LNCAP (cell line): ENCODE data around the gene TMEM178B.

Experiments used
- TF ChIP-seq, protein P1 (sequence below): fragments of 450-650 bp; IDR thresholded peaks from 2 replicates; pipeline ENCODE4 v1.5.1; 2017; ENCODE audit warnings: mild to moderate bottlenecking

TMEM178B gene

DNA sequence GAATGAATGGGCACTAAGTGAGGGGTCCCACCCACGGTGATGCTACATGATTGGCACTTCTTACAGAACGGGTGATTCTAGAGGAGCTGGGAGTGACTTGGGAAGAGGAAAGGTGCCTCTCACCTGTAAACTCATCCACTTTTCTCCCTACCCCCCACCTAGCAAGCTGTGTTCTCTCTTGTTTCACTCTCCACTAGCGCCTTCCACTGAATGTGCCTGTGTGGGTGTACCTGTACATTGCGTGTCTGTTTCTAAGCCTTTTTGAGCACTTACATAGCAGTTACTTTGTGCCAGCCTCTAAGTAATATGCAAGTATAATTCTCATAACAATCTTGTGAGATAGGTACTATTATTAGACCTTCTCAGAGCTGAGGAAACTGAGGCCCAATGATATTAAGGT is 343.6 kb downstream of the TMEM178B start:
- TF ChIP-seq, protein P1, sequence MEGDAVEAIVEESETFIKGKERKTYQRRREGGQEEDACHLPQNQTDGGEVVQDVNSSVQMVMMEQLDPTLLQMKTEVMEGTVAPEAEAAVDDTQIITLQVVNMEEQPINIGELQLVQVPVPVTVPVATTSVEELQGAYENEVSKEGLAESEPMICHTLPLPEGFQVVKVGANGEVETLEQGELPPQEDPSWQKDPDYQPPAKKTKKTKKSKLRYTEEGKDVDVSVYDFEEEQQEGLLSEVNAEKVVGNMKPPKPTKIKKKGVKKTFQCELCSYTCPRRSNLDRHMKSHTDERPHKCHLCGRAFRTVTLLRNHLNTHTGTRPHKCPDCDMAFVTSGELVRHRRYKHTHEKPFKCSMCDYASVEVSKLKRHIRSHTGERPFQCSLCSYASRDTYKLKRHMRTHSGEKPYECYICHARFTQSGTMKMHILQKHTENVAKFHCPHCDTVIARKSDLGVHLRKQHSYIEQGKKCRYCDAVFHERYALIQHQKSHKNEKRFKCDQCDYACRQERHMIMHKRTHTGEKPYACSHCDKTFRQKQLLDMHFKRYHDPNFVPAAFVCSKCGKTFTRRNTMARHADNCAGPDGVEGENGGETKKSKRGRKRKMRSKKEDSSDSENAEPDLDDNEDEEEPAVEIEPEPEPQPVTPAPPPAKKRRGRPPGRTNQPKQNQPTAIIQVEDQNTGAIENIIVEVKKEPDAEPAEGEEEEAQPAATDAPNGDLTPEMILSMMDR, result no peak

DNA sequence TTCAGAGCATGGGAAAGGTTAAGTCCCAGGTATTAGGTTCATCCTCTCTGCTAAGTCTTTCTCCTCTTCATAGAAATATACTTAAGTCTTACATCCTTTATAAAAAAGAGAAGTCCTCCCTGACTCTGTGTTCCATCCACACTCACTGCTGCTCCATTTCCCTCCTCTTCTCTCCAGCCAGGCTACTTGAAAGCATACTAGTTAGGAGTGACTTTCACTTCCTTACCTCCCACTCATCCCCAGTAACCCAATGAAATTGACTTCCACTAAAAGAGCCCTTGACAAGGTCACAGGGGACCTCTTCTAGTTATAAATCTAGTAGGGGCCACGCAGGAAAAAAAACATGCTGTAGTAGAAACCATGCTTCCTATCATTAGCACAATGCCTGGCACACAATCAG is 344.2 kb downstream of the TMEM178B start:
- TF ChIP-seq, protein P1, result no peak

DNA sequence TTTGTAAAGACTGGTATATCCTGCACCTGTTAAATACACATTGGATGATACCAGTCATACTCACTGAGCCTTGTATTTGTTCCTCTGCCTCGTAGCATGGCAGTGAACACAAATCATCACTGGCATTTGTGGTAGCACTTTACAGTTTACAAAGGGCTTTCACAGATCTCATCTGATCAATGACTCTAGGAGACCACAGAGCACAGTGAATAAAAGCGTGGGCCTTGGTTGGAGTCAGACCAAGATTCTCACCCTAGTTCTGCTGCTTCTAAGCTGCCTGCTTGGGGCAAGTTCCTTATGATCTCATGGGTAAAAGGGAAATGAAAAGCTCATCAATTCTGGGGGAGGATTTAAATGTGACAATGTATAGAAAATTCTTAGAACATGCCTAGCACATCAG is 347.4 kb downstream of the TMEM178B start:
- TF ChIP-seq, protein P1, result no peak

DNA sequence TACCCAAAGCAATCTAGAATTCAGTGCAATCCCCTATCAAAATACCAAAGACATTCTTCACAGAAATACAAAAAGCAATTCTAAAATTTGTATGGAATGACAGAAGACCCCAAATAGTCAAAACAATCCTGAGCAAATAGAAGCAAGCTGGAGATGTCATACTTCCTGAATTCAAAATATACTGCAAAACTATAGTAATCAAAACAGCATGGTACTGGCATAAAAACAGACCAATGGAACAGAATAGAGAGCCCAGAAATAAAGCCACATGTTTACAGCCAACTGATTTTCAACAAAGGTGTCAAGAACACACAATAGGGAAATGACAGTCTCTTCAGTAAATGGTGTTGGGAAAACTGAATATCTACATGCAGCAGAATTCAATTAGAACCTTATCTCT is 353.3 kb downstream of the TMEM178B start:
- TF ChIP-seq, protein P1, result no peak

DNA sequence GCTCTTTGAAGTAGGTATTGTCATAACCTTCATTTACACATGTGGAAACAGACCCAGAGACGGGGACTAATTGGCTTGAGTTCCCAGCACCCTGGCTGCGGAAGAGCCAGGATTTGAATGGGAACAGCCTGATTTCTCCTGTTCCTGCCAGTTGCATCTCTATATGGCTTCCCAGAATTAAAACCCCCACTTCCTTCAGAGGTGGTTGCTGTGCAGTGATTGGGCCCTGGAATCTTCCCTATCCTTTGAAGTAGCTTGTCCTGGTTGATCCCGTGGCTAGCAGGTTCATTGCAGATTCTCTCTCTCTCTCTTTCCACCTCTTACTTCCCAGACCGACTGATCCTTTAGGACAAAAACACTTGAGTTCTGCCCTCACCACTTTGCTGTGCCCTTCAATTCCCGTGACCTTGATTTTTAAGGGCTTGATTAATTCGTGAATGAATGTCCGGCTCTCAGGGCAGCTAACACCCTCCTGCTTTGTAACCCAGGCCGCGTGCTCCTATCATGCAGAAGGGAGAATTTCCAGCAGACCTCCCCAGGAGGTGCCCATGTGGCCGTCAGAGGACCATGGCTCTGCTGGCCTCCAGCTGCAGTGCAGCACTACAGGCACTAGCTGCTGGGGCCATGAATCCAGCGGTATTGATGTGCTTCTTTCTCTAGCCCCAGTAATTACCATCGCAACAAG is 356.7 kb downstream of the TMEM178B start:
- TF ChIP-seq, protein P1, result no peak

DNA sequence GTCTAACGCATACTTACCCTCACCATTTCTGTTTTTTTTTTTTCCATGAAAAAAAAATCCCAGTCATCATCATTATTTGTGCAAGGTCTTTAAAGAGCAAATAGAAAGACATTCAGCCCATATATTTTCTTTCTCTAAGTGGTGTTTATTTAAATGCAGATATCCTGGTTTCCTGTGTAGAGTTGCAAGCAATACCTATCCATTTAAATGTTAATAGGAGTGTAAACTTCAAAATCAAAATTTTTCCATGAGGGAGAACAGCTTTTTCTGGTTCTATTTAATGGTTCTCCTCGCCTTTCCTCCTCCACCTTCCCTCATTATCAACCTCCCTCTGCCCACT is 357.2 kb downstream of the TMEM178B start:
- TF ChIP-seq, protein P1, result no peak

DNA sequence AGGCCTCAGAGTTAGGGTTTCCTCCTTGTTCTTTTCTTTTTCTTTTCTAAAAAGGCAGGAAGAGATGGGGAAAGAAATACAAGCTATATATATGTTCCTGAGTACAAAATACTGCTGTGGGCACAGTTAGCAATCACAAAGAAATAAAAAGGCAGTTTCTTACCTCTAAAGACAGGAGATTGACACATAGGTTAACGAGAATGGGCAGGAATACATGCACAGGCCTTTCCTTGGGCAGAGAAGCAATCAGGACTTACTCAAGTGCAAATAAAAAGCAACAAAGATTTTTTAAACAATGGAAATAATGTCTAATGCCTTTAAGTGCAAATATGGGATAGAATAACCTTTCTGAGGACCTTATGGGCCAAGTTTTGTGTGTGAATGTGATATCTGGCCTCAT is 357.8 kb downstream of the TMEM178B start:
- TF ChIP-seq, protein P1, result no peak

DNA sequence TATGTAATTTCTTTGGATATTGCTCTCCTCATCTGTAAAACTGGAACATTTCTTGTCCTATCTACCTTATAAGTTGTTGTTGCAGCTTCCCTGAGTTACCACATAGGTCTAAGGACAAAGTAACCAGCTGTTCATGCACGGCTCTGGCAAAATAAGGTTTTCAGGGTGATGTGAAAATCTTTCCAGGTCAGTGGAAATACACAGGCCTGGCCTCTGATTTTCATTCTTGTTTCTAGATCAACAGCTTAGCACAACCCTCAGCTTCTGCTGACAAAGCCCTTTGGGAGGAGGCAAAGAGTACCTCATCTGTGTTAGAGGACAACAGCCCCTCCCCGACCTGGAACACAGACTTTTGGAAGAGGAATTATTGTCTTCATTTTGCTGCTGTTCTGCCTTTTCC is 359.8 kb downstream of the TMEM178B start:
- TF ChIP-seq, protein P1, result no peak
